SK-N-DZ (cell line): Measurements from ENCODE around the gene SLC4A1AP.

ENCODE experiments used
- DNase-seq: peaks from one replicate; pipeline ENCODE4 v3.0.0-alpha.2; 2015; ENCODE audit warnings: low spot score
- small RNA-seq, 2 experiments: library from RNA; depleted of rRNA; stranded (forward); fragments of <200 nt; gene quantifications; one replicate each; pipeline ENCODE3, GENCODE V24; 2014

Gene SLC4A1AP

DNA sequence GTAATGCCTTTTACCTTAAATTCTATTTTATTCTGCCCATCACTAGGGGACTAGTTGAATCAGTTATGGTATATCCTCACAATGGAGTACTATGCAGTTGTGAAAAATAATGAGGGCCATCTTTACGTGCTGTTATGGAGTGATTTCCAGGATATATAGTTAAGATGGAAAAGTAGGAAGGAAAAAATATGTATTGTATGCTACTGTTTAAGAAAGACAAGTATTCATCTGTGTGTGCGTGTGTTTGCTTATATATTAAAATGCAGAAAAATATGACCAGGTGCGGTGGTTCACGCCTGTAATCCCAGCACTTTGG lies 75.3 kb downstream of the SLC4A1AP start:
- DNase-seq = no peak

GRCh38 chr2:27741673-27742072 lies 78.0 kb downstream of the SLC4A1AP start:
- no peak for DNase-seq

GRCh38 chr2:27742571-27742970 lies 78.9 kb downstream of the SLC4A1AP start:
- no peak for DNase-seq

Small RNA genes within 50 kb of the gene (small RNA-seq; reads per million reads assigned to genes)
- 0 reads per million in 2 experiments for gene RF00340
